Lung (tissue), 16 donors: ENCODE measurements around the gene PMEL. TPM values are rescaled to one million over a fixed set of nuclear protein-coding genes. Genes with fewer than 3 reads are reported as not detected.

Experiments used
- ATAC-seq: fragments of 200-7000 bp; cut with Tn5 transposase; one replicate; pipeline ENCODE4 v1.9.1; 2020; ENCODE audit warnings: moderate number of reproducible peaks; ENCODE audit not compliant: insufficient read depth, low FRiP score
- DNase-seq, 3 donors: peaks; one replicate each; pipeline ENCODE4 v3.0.0-alpha.2; 2013 to 2017
- H3K27ac ChIP-seq, 2 donors: one replicate each; pipeline ENCODE4 v1.5.1; 2013; ENCODE audit warnings: mild to moderate bottlenecking in 2 of 2, moderate library complexity in 2 of 2, control low read depth in 1 of 2, inconsistent platforms in 1 of 2, low read depth in 1 of 2, low read length in 1 of 2
- H3K27me3 ChIP-seq, 3 donors: one replicate each; pipeline ENCODE4 v1.5.1; 2013; ENCODE audit warnings: low read length in 2 of 3; ENCODE audit not compliant: control insufficient read depth in 3 of 3, insufficient read depth in 3 of 3
- H3K36me3 ChIP-seq, 4 donors: one replicate each; pipeline ENCODE4 v1.5.1; 2013; ENCODE audit warnings: low read length in 4 of 4, mild to moderate bottlenecking in 1 of 4, moderate library complexity in 1 of 4; ENCODE audit not compliant: control insufficient read depth in 4 of 4, insufficient read depth in 4 of 4
- H3K4me1 ChIP-seq, 5 donors: one replicate each; pipeline ENCODE4 v1.5.1; 2013; ENCODE audit warnings: low read length in 5 of 5, mild to moderate bottlenecking in 2 of 5, moderate library complexity in 1 of 5; ENCODE audit not compliant: control insufficient read depth in 5 of 5, insufficient read depth in 5 of 5
- H3K4me3 ChIP-seq: one replicate; pipeline ENCODE4 v1.5.1; 2013; ENCODE audit warnings: mild to moderate bottlenecking, control low read depth, moderate library complexity
- H3K9ac ChIP-seq, 2 donors: one replicate each; pipeline ENCODE4 v1.5.1; 2013; ENCODE audit warnings: low read length in 2 of 2, control low read depth in 1 of 2; ENCODE audit not compliant: insufficient read depth in 1 of 2
- H3K9me3 ChIP-seq, 4 donors: one replicate each; pipeline ENCODE4 v1.5.1; 2013; ENCODE audit warnings: low read length in 3 of 4, mild to moderate bottlenecking in 1 of 4, moderate library complexity in 1 of 4; ENCODE audit not compliant: control insufficient read depth in 4 of 4, insufficient read depth in 3 of 4
- WGBS, 2 donors: extraction: QIAGEN DNeasy Blood & Tissue Kit; methylation state at CpG; one replicate each; pipeline ENCODE4 v1.1.7; 2013; 5-methylcytosine and 5-hydroxymethylcytosine counted together
- long read RNA-seq, 5 donors: transcript quantifications; one replicate each; lab custom pipeline, GENCODE V29; 2026
- polyA plus RNA-seq, 2 donors: library from polyadenylated mRNA; stranded (reverse); fragments of 200-250 nt; gene quantifications; one replicate each; pipeline ENCODE4 v1.2.1, GENCODE V29; 2013
- total RNA-seq, 2 donors: library from RNA; depleted of rRNA in 1 of 2; stranded (reverse); fragments of >200 nt in 1 of 2; gene quantifications; one replicate each; pipeline ENCODE4 v1.2.1, GENCODE V29; 2014 to 2021
- TF ChIP-seq, protein P1 (sequence below): IDR thresholded peaks from 2 replicates; pipeline ENCODE4 v1.5.1; 2012; ENCODE audit warnings: mild to moderate bottlenecking; ENCODE audit errors: control extremely low read depth, extremely low read depth
- donor health status: control.
- donor health status: control.
- donor health status: Bipolar disorder and iron deficiency.
- donor health status: healthy.
- donor health status: DM: yes; HTN: yes; CAD: no.

The PMEL gene
- 1 to 10 TPM in 1 of 2 donors, under 1 TPM in 1; 0.43 to 1.7 TPM for total RNA-seq
- 1 to 10 TPM; 1.0 to 1.1 TPM for polyA plus RNA-seq
- long read RNA-seq, donor 1, partial matches to known transcripts: 153 of 202 reads
- long read RNA-seq, donor 1, other reads (novel, unspliced or antisense): 47 of 202 reads
- long read RNA-seq, donor 2: 0 reads
- long read RNA-seq, donor 3, partial matches to known transcripts: 0 of 1 reads
- long read RNA-seq, donor 3, other reads (novel, unspliced or antisense): 0 of 1 reads
- long read RNA-seq, donor 4: 0 reads
- long read RNA-seq, donor 5, partial matches to known transcripts: 101 of 181 reads
- long read RNA-seq, donor 5, other reads (novel, unspliced or antisense): 80 of 181 reads

DNA sequence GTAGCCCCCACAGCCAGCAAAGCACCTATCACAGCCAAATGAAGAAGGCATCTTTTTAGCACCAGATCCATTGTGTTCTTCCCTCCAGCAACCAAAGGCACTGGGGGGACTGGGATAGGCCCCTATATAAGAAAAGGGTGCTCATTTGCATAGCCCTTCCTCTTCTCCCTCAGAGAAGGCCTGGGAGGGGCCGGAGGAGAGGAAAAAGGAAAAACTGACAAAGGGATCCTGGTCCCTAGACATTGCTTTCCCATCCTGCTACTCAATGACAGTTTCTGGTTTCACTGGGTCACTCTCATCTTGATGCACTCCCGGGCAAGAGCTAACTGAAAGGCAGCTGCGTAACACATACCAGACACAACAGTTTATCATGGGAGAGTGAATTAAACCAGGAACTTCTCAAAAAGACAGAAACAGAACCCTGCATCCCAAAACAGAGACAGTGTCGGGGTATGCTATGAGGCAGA lies at the start of gene PMEL:
PMEL (minus strand) TSS at position 102 of the 467 bp plus-strand sequence; CDS start at position 71, 31 bp downstream.
- Histone ChIP-seq H3K4me1 (peaks cover 3 to 20% (median 4%) of the 10 kb centered on the region in 5 donors), H3K36me3 (peaks cover 0 to 9% (median 1%) of the 10 kb centered on the region in 4 donors), H3K27me3 (no peaks in the 10 kb centered on the region), H3K4me3 (peak within 1 kb of the TSS; percentile 88), H3K27ac (peak within 1 kb of the TSS; percentile 65 to 93), H3K9ac (peak within 1 kb of the TSS; percentile 66 to 85), H3K9me3 (no peaks in the 10 kb centered on the region)
- TF ChIP-seq, protein P1, sequence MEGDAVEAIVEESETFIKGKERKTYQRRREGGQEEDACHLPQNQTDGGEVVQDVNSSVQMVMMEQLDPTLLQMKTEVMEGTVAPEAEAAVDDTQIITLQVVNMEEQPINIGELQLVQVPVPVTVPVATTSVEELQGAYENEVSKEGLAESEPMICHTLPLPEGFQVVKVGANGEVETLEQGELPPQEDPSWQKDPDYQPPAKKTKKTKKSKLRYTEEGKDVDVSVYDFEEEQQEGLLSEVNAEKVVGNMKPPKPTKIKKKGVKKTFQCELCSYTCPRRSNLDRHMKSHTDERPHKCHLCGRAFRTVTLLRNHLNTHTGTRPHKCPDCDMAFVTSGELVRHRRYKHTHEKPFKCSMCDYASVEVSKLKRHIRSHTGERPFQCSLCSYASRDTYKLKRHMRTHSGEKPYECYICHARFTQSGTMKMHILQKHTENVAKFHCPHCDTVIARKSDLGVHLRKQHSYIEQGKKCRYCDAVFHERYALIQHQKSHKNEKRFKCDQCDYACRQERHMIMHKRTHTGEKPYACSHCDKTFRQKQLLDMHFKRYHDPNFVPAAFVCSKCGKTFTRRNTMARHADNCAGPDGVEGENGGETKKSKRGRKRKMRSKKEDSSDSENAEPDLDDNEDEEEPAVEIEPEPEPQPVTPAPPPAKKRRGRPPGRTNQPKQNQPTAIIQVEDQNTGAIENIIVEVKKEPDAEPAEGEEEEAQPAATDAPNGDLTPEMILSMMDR: no peak
- ATAC-seq (no peak), DNase-seq (no peak)
- 3 to 8% methylated on average over 4 of the region's 4 CpGs for WGBS, 2 donors

DNA sequence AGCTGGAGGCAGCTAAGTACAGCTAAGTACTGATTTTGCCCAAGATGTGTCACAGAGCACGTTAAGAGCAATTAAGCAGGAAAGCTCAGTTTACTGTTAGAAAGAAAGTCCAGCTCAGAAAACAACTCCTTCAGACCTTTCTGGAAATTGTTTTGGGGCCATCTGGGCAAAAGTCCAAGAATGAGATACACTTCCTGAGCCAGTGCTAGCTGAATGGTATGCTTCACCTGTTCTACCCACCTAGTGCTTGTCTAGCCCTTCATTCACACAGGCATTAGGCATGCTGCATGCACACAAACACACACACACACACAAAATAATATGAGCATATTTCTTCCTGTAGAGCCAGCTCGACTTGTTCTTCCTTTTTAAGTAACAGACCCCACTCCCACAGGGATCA lies 48.4 kb upstream of the PMEL start:
- 38 to 44% methylated on average over 2 of the region's 2 CpGs for WGBS, 2 donors
- no peaks in the 10 kb centered on the region for H3K9me3 ChIP-seq
- H3K36me3 ChIP-seq: peaks cover 0 to 6% (median 0%) of the 10 kb centered on the region in 4 donors
- H3K9ac ChIP-seq: no peak overlapping the region
- no peaks in the 10 kb centered on the region for H3K27me3 ChIP-seq
- peak; percentile 28 to 74 (median 63) for DNase-seq
- no peaks in the 10 kb centered on the region for H3K4me1 ChIP-seq
- ATAC-seq: peak; percentile 49
- no peak overlapping the region for H3K4me3 ChIP-seq
- peak overlapping the region in 1 of 2 donors; percentile 62 for H3K27ac ChIP-seq
- TF ChIP-seq, protein P1: no peak

DNA sequence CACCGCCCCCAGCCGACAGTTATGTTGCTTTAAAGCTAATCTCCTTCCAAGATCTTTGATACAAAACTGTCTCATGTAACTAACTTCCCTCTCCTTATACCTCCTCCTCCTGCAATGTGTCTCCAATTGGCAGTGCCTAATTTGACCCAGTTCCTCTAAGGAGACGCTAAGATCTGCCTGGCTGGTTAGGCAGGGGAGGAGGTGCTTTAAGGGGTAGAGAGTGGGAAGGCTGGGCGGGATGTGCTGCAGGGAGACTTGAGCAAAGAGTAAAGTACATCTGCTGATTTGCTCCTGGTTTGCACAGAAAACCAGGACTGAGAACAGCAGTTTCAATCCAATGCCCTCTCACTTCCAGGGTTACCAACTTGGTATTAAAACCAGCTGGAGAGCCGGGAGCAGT lies 47.6 kb upstream of the PMEL start:
- Histone ChIP-seq H3K36me3 (peaks cover 0 to 6% (median 0%) of the 10 kb centered on the region in 4 donors), H3K9ac (no peak overlapping the region), H3K9me3 (no peaks in the 10 kb centered on the region), H3K27ac (no peak overlapping the region), H3K4me1 (peaks cover 0 to 2% (median 0%) of the 10 kb centered on the region in 5 donors), H3K27me3 (no peaks in the 10 kb centered on the region), H3K4me3 (no peak overlapping the region)
- 73 to 83% methylated on average over 5 of the region's 5 CpGs for WGBS, 2 donors
- TF ChIP-seq, protein P1: no peak
- DNase-seq (no peak), ATAC-seq (no peak)
